Pancreas (tissue), 10 donors: ENCODE measurements around the gene CENPK. TPM values are rescaled to one million over a fixed set of nuclear protein-coding genes. Genes with fewer than 3 reads are reported as not detected.

ENCODE experiments used
- ATAC-seq, 4 donors: fragments of 200-7000 bp; cut with Tn5 transposase; one replicate each; pipeline versions ENCODE4 v1.8.0 to v1.9.1; 2020; ENCODE audit warnings: mild to moderate bottlenecking in 4 of 4, moderate library complexity in 4 of 4
- DNase-seq, 6 donors: peaks; one replicate each; pipeline ENCODE4 v3.0.0-alpha.2; 2020
- FAIRE-seq: peaks from 2 replicates; lab custom pipeline; 2012; peaks lifted over from hg19 to GRCh38; lab: Jason Lieb, UNC
- H3K27ac ChIP-seq, 4 donors: fragments of 200-600 bp; sonication (generic); 1 replicate in 3 of 4; 2 replicates in 1 of 4; pipeline versions ENCODE4 v1.5.0 to v1.8.0; 2020
- H3K27me3 ChIP-seq, 4 donors: fragments of 200-600 bp; one replicate each; pipeline ENCODE4 v1.8.0; 2021
- H3K36me3 ChIP-seq, 3 donors: fragments of 200-600 bp; sonication (generic) in 1 of 3; one replicate each; pipeline versions ENCODE4 v1.5.0 to v1.8.0; 2020 to 2021
- H3K4me1 ChIP-seq, 3 donors: fragments of 200-600 bp; one replicate each; pipeline ENCODE4 v1.8.0; 2021
- H3K4me3 ChIP-seq, 4 donors: fragments of 200-600 bp; sonication (generic) in 2 of 4; one replicate each; pipeline versions ENCODE4 v1.5.0 to v1.8.0; 2020 to 2021
- H3K9me3 ChIP-seq, 4 donors: fragments of 200-600 bp; one replicate each; pipeline ENCODE4 v1.8.0; 2021
- WGBS, 2 donors: extraction: QIAGEN DNeasy Blood & Tissue Kit; methylation state at CpG; one replicate each; pipeline ENCODE4 v1.1.7; 2013; 5-methylcytosine and 5-hydroxymethylcytosine counted together
- intact Hi-C, 3 donors: fragments of 100-400 bp; cut with DNase I; formaldehyde crosslinking; loops; one replicate each; pipeline versions ENCODE4 v1.11.1 to v1.14.2; 2022
- polyA plus RNA-seq, 2 donors: library from polyadenylated mRNA; stranded (reverse); fragments of 200-250 nt; gene quantifications; one replicate each; pipeline ENCODE4 v1.2.3, GENCODE V29; 2013
- total RNA-seq, 6 donors: library from RNA; stranded (reverse); fragmentation: NEBNext Ultra II Directional in 4 of 6; extraction: Animal tissue kit (Norgen Biotek cat#: 25700) in 4 of 6; gene quantifications; one replicate each; pipeline versions ENCODE4 v1.2.1 to v1.2.4, GENCODE V29; 2021 to 2023
- TF ChIP-seq, protein P1 (sequence below), 4 donors: fragments of 200-600 bp; sonication (generic) in 3 of 4; IDR thresholded peaks; one replicate each; pipeline versions ENCODE4 v1.5.0 to v1.8.0; 2021; ENCODE audit warnings: antibody characterized with exemption in 4 of 4
- donor health status: healthy with polysubstance abuse.
- donor health status: DM: no; HTN: no; CAD: no; lungs with moderate emphysema.
- donor health status: DM: no; HTN: no; CAD: no.
- donor health status: control.
- donor health status: control.
- donor health status: Bipolar disorder and iron deficiency.
- donor health status: DM: yes; HTN: yes; CAD: no.
- donor health status: DM: no; HTN: no; CAD: no.
- donor health status: DM: no; HTN: no; CAD: no.
- donor health status: DM: yes; HTN: yes; CAD: no.

The CENPK gene
- total and polyA plus RNA-seq, 8 donors: 0.28 to 1.3 (median 0.61) TPM

DNA sequence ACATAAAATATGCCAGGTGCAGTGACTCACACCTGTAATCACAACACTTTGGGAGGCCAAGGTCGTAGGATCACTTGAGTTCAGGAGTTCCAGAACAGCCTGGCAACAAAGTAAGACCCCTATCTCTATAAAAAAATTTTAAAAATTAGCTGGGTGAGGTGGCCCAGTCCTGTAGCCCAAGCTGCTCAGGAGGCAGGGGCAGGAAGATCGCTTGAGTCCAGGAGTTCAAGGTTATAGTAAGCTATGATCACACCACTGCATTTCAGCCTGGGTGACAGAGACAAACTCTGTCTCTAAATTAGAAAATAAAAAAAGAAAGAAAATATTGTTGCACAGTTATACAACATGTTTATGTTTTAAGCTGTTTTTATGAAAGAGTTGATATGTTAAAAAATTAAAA is 6.8 kb downstream of the CENPK start:
- no peak overlapping the region for H3K4me3 ChIP-seq
- H3K9me3 ChIP-seq: no peaks in the 10 kb centered on the region
- ATAC-seq: no peak
- H3K27ac ChIP-seq: no peak overlapping the region
- intact Hi-C loops: no loop called here
- TF ChIP-seq, protein P1, sequence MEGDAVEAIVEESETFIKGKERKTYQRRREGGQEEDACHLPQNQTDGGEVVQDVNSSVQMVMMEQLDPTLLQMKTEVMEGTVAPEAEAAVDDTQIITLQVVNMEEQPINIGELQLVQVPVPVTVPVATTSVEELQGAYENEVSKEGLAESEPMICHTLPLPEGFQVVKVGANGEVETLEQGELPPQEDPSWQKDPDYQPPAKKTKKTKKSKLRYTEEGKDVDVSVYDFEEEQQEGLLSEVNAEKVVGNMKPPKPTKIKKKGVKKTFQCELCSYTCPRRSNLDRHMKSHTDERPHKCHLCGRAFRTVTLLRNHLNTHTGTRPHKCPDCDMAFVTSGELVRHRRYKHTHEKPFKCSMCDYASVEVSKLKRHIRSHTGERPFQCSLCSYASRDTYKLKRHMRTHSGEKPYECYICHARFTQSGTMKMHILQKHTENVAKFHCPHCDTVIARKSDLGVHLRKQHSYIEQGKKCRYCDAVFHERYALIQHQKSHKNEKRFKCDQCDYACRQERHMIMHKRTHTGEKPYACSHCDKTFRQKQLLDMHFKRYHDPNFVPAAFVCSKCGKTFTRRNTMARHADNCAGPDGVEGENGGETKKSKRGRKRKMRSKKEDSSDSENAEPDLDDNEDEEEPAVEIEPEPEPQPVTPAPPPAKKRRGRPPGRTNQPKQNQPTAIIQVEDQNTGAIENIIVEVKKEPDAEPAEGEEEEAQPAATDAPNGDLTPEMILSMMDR (IDR thresholded peaks at IDR 0.05): no peak
- no peak for FAIRE-seq
- no peaks in the 10 kb centered on the region for H3K27me3 ChIP-seq
- WGBS, 2 donors: 46 to 54% methylated on average over 2 of the region's 2 CpGs
- H3K36me3 ChIP-seq: no peaks in the 10 kb centered on the region
- no peaks in the 10 kb centered on the region for H3K4me1 ChIP-seq
- no peak for DNase-seq

DNA sequence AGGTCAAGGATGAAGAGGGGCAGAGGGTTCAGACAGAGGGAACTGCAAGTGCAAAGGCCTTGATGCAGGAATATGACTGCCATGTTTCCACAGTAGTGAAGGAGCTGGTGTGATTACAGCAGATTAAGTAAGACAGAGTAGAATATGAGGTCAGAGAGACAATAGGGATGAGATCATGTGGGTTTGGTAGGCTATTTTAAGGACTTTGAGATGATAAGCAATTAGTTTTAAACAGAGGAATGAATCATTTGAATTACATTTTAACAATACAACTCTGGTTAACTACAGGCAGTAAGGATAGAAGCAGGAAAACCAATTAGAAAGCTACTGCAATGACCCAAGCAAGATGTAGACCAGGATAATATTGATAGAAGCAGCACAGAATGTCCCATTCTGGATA is 7.7 kb downstream of the CENPK start:
- Histone ChIP-seq H3K27me3 (no peaks in the 10 kb centered on the region), H3K4me1 (no peaks in the 10 kb centered on the region), H3K9me3 (no peaks in the 10 kb centered on the region), H3K36me3 (no peaks in the 10 kb centered on the region), H3K4me3 (no peak overlapping the region), H3K27ac (no peak overlapping the region)
- TF ChIP-seq, protein P1 (IDR thresholded peaks at IDR 0.05): no peak
- ATAC-seq (no peak), DNase-seq (no peak), FAIRE-seq (no peak)
- intact Hi-C loops: no loop called here

DNA sequence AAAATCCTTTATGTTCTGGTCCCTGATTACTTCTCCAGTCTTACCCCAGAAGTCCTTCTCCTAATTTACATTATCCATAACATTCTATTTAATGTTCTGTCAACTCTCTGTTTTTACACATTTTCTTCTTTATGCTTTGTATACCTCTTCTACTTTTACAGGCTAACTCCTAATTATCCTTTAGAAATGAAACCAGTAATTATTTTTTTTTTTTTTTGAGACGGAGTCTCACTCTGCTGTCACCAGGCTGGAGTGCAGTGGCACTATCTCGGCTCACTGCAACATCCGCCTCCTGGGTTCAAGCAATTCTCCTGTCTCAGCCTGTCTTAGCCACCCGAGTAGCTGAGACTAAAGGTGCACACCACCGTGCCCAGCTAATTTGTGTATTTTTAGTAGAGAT is 9.0 kb downstream of the CENPK start:
- no peak for FAIRE-seq
- Histone ChIP-seq H3K4me1 (no peaks in the 10 kb centered on the region), H3K27ac (no peak overlapping the region), H3K4me3 (no peak overlapping the region), H3K27me3 (no peaks in the 10 kb centered on the region), H3K36me3 (no peaks in the 10 kb centered on the region), H3K9me3 (no peaks in the 10 kb centered on the region)
- no peak for ATAC-seq
- no peak for DNase-seq
- TF ChIP-seq, protein P1 (IDR thresholded peaks at IDR 0.05): no peak
- intact Hi-C loops: no loop called here
- 85 to 95% methylated on average over 5 of the region's 5 CpGs for WGBS, 2 donors

DNA sequence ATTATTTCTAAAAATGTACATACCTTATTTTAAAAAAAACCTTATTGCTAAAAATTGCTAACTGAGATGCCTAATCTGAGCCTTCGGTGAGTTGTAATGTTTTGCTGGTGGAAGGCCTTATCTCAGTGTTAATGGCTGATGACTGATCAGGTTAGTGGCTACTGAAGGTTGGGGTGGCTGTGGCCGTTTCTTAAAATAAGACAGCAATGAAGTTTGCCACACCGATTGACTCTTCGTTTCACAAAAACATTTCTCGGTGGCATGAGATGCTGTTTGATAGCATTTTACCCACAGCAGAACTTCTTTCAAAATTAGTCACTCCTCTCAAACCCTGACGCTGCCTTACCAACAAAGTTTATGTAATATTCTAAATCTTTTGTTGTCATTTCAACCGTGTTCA is 14.7 kb downstream of the CENPK start:
- TF ChIP-seq, protein P1 (IDR thresholded peaks at IDR 0.05): no peak
- Histone ChIP-seq H3K36me3 (no peaks in the 10 kb centered on the region), H3K27me3 (no peaks in the 10 kb centered on the region), H3K9me3 (no peaks in the 10 kb centered on the region), H3K4me3 (no peak overlapping the region), H3K27ac (no peak overlapping the region), H3K4me1 (no peaks in the 10 kb centered on the region)
- no peak for DNase-seq
- WGBS, 2 donors: 91 to 94% methylated on average over 7 of the region's 7 CpGs
- intact Hi-C loops: no loop called here
- FAIRE-seq: no peak
- no peak for ATAC-seq

DNA sequence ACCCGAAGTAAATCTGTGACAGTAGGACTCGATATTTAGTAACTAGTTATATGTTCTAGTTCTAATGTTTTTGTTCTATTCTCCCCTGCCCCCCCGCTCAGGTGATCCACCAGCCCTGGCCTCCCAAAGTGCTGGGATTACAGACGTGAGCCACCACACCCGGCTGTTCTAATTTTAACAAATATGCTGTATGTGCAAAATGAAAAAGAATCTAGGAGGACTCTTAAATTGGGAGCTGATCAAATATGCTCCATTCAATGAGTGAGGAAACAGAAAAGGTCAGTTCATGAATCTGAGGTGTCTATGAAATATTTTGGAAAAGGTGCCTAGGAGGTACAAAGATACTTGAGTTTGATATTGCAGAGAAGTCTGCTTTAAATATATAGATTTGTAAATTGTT is 16.8 kb downstream of the CENPK start:
- FAIRE-seq (no peak), ATAC-seq (no peak), DNase-seq (no peak)
- TF ChIP-seq, protein P1 (IDR thresholded peaks at IDR 0.05): no peak
- H3K4me1 ChIP-seq: no peaks in the 10 kb centered on the region
- H3K27ac ChIP-seq: no peak overlapping the region
- intact Hi-C loops: no loop called here
- 74 to 88% methylated on average over 5 of the region's 5 CpGs for WGBS, 2 donors
- no peaks in the 10 kb centered on the region for H3K9me3 ChIP-seq
- H3K4me3 ChIP-seq: no peak overlapping the region
- H3K27me3 ChIP-seq: no peaks in the 10 kb centered on the region
- no peaks in the 10 kb centered on the region for H3K36me3 ChIP-seq
